Glutamatergic neuron (in vitro differentiated cells): ENCODE results near the gene FAT1. TPM values are rescaled to one million over a fixed set of nuclear protein-coding genes. Genes with fewer than 3 reads are reported as not detected.

Experiments used
- DNase-seq: peaks from one replicate; pipeline ENCODE4 v3.0.0; 2022
- H3K27ac Mint-ChIP-seq: one replicate; pipeline ENCODE4 v1.8.0; 2020; ENCODE audit warnings: mild to moderate bottlenecking, mixed read lengths, inconsistent platforms; ENCODE audit not compliant: unreplicated experiment
- H3K27me3 Mint-ChIP-seq: one replicate; pipeline ENCODE4 v1.8.0; 2020; ENCODE audit warnings: mild to moderate bottlenecking, moderate library complexity, mixed read lengths, inconsistent platforms; ENCODE audit not compliant: unreplicated experiment
- H3K36me3 Mint-ChIP-seq: one replicate; pipeline ENCODE4 v1.8.0; 2020; ENCODE audit warnings: mild to moderate bottlenecking, mixed read lengths, inconsistent platforms; ENCODE audit not compliant: unreplicated experiment
- H3K4me1 Mint-ChIP-seq: one replicate; pipeline ENCODE4 v1.8.0; 2020; ENCODE audit warnings: mild to moderate bottlenecking, low read depth, mixed read lengths, inconsistent platforms; ENCODE audit not compliant: unreplicated experiment
- H3K4me3 Mint-ChIP-seq: one replicate; pipeline ENCODE4 v1.8.0; 2020; ENCODE audit warnings: mild to moderate bottlenecking, mixed read lengths, inconsistent platforms; ENCODE audit not compliant: unreplicated experiment
- H3K9me3 Mint-ChIP-seq: one replicate; pipeline ENCODE4 v1.8.0; 2020; ENCODE audit warnings: mild to moderate bottlenecking, moderate library complexity, mixed read lengths, inconsistent platforms; ENCODE audit not compliant: unreplicated experiment
- CTCF ChIP-seq: fragments of 200-600 bp; sonication (generic); IDR thresholded peaks from one replicate; pipeline ENCODE4 v1.5.0; 2021; ENCODE audit not compliant: partially characterized antibody, unreplicated experiment
- total RNA-seq: library from RNA; stranded (reverse); fragmentation: NEBNext Ultra II Directional; extraction: Animal tissue kit (Norgen Biotek cat#: 25700); gene quantifications from one replicate; pipeline ENCODE4 v1.2.1, GENCODE V29; 2021; ENCODE audit not compliant: unreplicated experiment

FAT1 gene
- total RNA-seq, 1 donor from 2014 or later: 34.3 TPM

- H3K36me3 Mint-ChIP-seq: no peaks in the 10 kb centered on the region
These were observed 20.1 kb downstream of the FAT1 start for GRCh38 chr4:186703510-186703909.

GRCh38 chr4:186702940-186703339 lies 20.7 kb downstream of the FAT1 start:
- peaks cover 2% of the 10 kb centered on the region for H3K27me3 Mint-ChIP-seq
- no peak overlapping the region for H3K27ac Mint-ChIP-seq
- peaks cover 5% of the 10 kb centered on the region for H3K4me1 Mint-ChIP-seq
- no peak for TF ChIP-seq CTCF
- no peak for DNase-seq
- no peak overlapping the region for H3K4me3 Mint-ChIP-seq
- no peaks in the 10 kb centered on the region for H3K9me3 Mint-ChIP-seq
- no peaks in the 10 kb centered on the region for H3K36me3 Mint-ChIP-seq

More at GRCh38 chr4:186703510-186703909, 20.1 kb downstream of the FAT1 start:
- H3K4me3 Mint-ChIP-seq: no peak overlapping the region
- peaks cover 5% of the 10 kb centered on the region for H3K4me1 Mint-ChIP-seq
- no peak for TF ChIP-seq CTCF
- H3K9me3 Mint-ChIP-seq: no peaks in the 10 kb centered on the region
- no peak for DNase-seq
- H3K27me3 Mint-ChIP-seq: peaks cover 2% of the 10 kb centered on the region
- no peak overlapping the region for H3K27ac Mint-ChIP-seq

GRCh38 chr4:186702297-186702696 lies 21.4 kb downstream of the FAT1 start:
- H3K27ac Mint-ChIP-seq: no peak overlapping the region
- no peak for TF ChIP-seq CTCF
- H3K9me3 Mint-ChIP-seq: no peaks in the 10 kb centered on the region
- H3K4me3 Mint-ChIP-seq: no peak overlapping the region
- peaks cover 2% of the 10 kb centered on the region for H3K27me3 Mint-ChIP-seq
- DNase-seq: no peak
- H3K36me3 Mint-ChIP-seq: no peaks in the 10 kb centered on the region
- peaks cover 5% of the 10 kb centered on the region for H3K4me1 Mint-ChIP-seq

GRCh38 chr4:186701788-186702187 lies 21.9 kb downstream of the FAT1 start:
- Mint-ChIP-seq H3K36me3 (no peaks in the 10 kb centered on the region), H3K4me1 (peaks cover 5% of the 10 kb centered on the region), H3K4me3 (no peak overlapping the region), H3K27ac (no peak overlapping the region), H3K27me3 (peaks cover 2% of the 10 kb centered on the region), H3K9me3 (no peaks in the 10 kb centered on the region)
- TF ChIP-seq CTCF: no peak
- DNase-seq: no peak

GRCh38 chr4:186701273-186701672 lies 22.4 kb downstream of the FAT1 start:
- no peaks in the 10 kb centered on the region for H3K27me3 Mint-ChIP-seq
- no peak for DNase-seq
- no peaks in the 10 kb centered on the region for H3K9me3 Mint-ChIP-seq
- TF ChIP-seq CTCF: no peak
- no peaks in the 10 kb centered on the region for H3K36me3 Mint-ChIP-seq
- peaks cover 5% of the 10 kb centered on the region for H3K4me1 Mint-ChIP-seq
- peak overlapping the region; percentile 39 for H3K4me3 Mint-ChIP-seq
- H3K27ac Mint-ChIP-seq: peak overlapping the region; percentile 4
